ENCODE results near the gene RARRES1. TPM values are rescaled to one million over a fixed set of nuclear protein-coding genes. Genes with fewer than 3 reads are reported as not detected.

Gene RARRES1
- total and polyA plus RNA-seq, 2 experiments from 2014 or later: 1.2 to 1.7 TPM

DNA sequence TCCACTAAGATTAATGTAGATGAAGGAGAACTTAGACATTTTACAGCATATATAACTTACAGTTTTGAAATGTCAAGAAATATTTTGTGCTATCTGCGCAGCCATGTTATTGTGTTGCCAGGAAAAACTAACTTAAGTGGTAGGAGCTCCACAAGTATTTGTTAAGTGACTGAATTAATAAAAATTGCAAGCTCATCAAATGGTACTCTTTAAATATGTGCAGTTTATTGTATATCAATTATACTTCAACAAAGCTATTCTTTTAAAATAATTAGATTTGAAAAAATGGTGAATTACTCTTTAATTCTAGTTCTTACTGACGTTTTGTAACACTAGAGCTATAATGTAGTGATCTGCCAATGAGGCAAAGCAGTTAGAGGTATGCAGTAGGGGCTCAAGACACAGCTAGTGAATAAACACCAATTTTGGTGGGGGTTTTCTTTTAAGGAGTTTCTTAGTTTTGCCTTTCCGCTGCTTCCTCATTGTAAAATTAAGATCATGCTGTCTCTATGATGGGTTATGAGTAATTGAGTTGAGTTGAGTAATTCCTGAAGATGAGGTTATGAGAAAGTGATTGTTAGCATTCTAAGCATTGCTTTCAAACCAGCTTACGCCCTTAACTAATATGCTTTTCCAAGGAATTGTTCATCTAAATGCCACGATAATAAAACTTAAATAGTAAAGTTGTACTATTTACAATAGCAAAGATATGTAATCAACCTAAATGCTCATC, 48.9 kb downstream of the RARRES1 start:
- H3K9me3 ChIP-seq (ENCODE audit: low read depth): no peaks in the 10 kb centered on the region
- H3K9me2 ChIP-seq (ENCODE audit: insufficient read depth): no peaks in the 10 kb centered on the region
- H2AFZ ChIP-seq: no peak overlapping the region
- no peaks in the 10 kb centered on the region for H3K27me3 ChIP-seq (replicated peaks; ENCODE audit: insufficient read depth)
- H4K20me1 ChIP-seq (ENCODE audit: insufficient read depth): no peaks in the 10 kb centered on the region
- H3K4me3 ChIP-seq: 0 out of 2 replicates have a peak overlapping the region, but pooled peaks have one; percentile 17
- H3F3A ChIP-seq (ENCODE audit: insufficient read depth): peaks cover 23% of the 10 kb centered on the region
- 0 out of 2 replicates have a peak, but pooled peaks cover 6% of the 10 kb centered on the region for H3K36me3 ChIP-seq (ENCODE audit: low read depth)
- in situ Hi-C loops (cut with MboI): no loop called here
- DNase-seq: peak; percentile 86
- H3K4me2 ChIP-seq (ENCODE audit: unreplicated experiment): peak overlapping the region; percentile 75
- 22 to 27% methylated on average over 5 of the region's 5 CpGs for WGBS, 2 experiments (ENCODE audit: low coverage in 1 of 2, low lambda C conversion rate in 2 of 2, missing lambda C conversion rate in 2 of 2)
- H3K79me2 ChIP-seq (ENCODE audit: insufficient read depth): peaks cover 8% of the 10 kb centered on the region; the same call in 1 of the 2 replicates
- peak overlapping the region; percentile 48 for H3K9ac ChIP-seq
- peaks cover 38% of the 10 kb centered on the region for H3K4me1 ChIP-seq (ENCODE audit: insufficient read depth)
- peak overlapping the region; percentile 75 for H3K27ac ChIP-seq
- TF ChIP-seq EZH2phosphoT487 (IDR thresholded peaks at IDR 0.05; ENCODE audit: insufficient read depth, low read depth) (no peak), EZH2 (IDR thresholded peaks at IDR 0.05; ENCODE audit: insufficient read depth, poor library complexity, severe bottlenecking) (no peak)

DNA sequence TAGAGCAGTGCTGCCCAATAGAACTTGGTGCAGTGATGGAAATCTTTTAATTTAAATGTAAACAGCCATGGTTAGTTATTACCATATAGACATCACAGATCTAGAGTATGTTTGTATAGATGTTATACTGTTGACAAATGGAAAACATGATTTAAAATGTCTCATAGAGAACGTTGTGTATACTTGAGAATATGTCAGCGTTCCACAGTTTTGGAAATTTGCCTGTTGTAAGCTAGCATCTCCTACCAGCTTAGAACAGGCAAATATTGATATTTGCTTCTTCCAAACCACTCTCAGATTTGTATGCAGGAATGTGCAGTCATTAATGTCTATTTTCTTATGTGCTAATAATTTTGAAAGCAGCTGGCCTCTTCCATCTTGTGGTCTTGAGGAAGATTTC, 51.4 kb downstream of the RARRES1 start:
- peaks cover 38% of the 10 kb centered on the region for H3K4me1 ChIP-seq (ENCODE audit: insufficient read depth)
- H3K9me3 ChIP-seq (ENCODE audit: low read depth): no peaks in the 10 kb centered on the region
- H3K36me3 ChIP-seq (ENCODE audit: low read depth): 0 out of 2 replicates have a peak, but pooled peaks cover 6% of the 10 kb centered on the region
- H3K79me2 ChIP-seq (ENCODE audit: insufficient read depth): peaks cover 8% of the 10 kb centered on the region; the same call in 1 of the 2 replicates
- H3K4me3 ChIP-seq: no peak overlapping the region
- no peaks in the 10 kb centered on the region for H4K20me1 ChIP-seq (ENCODE audit: insufficient read depth)
- H3F3A ChIP-seq (ENCODE audit: insufficient read depth): peaks cover 23% of the 10 kb centered on the region
- H3K27me3 ChIP-seq (replicated peaks; ENCODE audit: insufficient read depth): no peaks in the 10 kb centered on the region
- WGBS, 2 experiments (ENCODE audit: low coverage in 1 of 2, low lambda C conversion rate in 2 of 2, missing lambda C conversion rate in 2 of 2): 74 to 81% methylated on average over 2 of the region's 2 CpGs
- TF ChIP-seq EZH2phosphoT487 (IDR thresholded peaks at IDR 0.05; ENCODE audit: insufficient read depth, low read depth): no peak
- TF ChIP-seq EZH2 (IDR thresholded peaks at IDR 0.05; ENCODE audit: insufficient read depth, poor library complexity, severe bottlenecking): no peak
- DNase-seq: no peak
- no peak overlapping the region for H3K9ac ChIP-seq
- no peak overlapping the region for H3K27ac ChIP-seq
- in situ Hi-C loops (cut with MboI): no loop called here
- H3K4me2 ChIP-seq (ENCODE audit: unreplicated experiment): no peak overlapping the region
- H3K9me2 ChIP-seq (ENCODE audit: insufficient read depth): no peaks in the 10 kb centered on the region
- H2AFZ ChIP-seq: no peak overlapping the region

DNA sequence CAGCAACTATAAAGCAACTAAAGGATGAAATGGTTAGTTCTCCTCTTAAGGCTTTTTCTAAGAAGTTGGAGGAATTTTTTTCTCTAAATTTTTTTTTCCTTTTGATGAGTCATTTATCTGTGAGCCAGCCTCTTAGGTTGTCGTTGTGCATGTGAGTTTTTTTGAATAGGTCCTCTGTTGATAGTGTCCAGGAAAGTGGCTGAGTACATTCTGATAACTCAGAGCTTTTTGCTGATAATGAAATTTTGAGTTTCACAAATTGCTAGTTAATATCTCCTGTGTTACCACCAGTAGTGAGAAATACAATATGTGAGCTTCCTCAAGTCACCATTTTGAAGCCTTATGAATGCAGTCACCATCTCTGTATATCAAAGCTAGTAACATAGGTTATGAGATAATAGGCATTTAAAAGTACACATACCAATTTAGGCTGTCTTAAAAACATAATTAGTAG, 52.7 kb downstream of the RARRES1 start:
- Histone ChIP-seq H3K4me3 (no peak overlapping the region), H3K4me2 (ENCODE audit: unreplicated experiment) (no peak overlapping the region), H4K20me1 (ENCODE audit: insufficient read depth) (no peaks in the 10 kb centered on the region), H3K27me3 (replicated peaks; ENCODE audit: insufficient read depth) (no peaks in the 10 kb centered on the region), H3K9me2 (ENCODE audit: insufficient read depth) (no peaks in the 10 kb centered on the region), H3K4me1 (ENCODE audit: insufficient read depth) (peaks cover 25% of the 10 kb centered on the region), H3K27ac (no peak overlapping the region), H3K9ac (no peak overlapping the region), H3K9me3 (ENCODE audit: low read depth) (no peaks in the 10 kb centered on the region), H2AFZ (no peak overlapping the region), H3K36me3 (ENCODE audit: low read depth) (peaks cover 6% of the 10 kb centered on the region; the same call in 1 of the 2 replicates), H3K79me2 (ENCODE audit: insufficient read depth) (peaks cover 8% of the 10 kb centered on the region; the same call in 1 of the 2 replicates), H3F3A (ENCODE audit: insufficient read depth) (peaks cover 14% of the 10 kb centered on the region)
- TF ChIP-seq EZH2phosphoT487 (IDR thresholded peaks at IDR 0.05; ENCODE audit: insufficient read depth, low read depth) (no peak), EZH2 (IDR thresholded peaks at IDR 0.05; ENCODE audit: insufficient read depth, poor library complexity, severe bottlenecking) (no peak)
- in situ Hi-C loops (cut with MboI): no loop called here
- WGBS, 2 experiments (ENCODE audit: low coverage in 1 of 2, low lambda C conversion rate in 2 of 2, missing lambda C conversion rate in 2 of 2): 5 to 6% methylated on average over 1 of the region's 1 CpG
- peak; percentile 60 for DNase-seq

DNA sequence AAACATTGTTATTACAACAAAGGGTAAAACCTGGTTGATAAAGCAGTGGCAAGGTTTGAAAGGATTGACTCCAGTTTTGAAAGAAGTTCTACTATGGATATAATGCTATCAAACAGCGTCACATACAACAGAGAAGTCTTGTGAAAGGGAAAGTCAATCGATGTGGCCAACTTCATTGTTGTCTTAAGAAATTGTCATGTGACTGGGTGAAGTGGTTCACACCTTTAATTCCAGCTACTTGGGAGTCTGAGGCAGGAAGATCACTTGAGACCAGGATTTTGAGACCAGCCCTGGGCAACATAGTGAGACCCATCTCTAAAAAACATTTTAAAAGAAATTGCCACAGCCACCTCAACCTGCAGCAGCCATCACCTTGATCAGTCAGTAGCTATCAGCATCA, 53.6 kb downstream of the RARRES1 start:
- H3K4me2 ChIP-seq (ENCODE audit: unreplicated experiment): no peak overlapping the region
- peaks cover 8% of the 10 kb centered on the region; the same call in 1 of the 2 replicates for H3K79me2 ChIP-seq (ENCODE audit: insufficient read depth)
- peaks cover 6% of the 10 kb centered on the region; the same call in 1 of the 2 replicates for H3K36me3 ChIP-seq (ENCODE audit: low read depth)
- H4K20me1 ChIP-seq (ENCODE audit: insufficient read depth): no peaks in the 10 kb centered on the region
- H3K27me3 ChIP-seq (replicated peaks; ENCODE audit: insufficient read depth): no peaks in the 10 kb centered on the region
- no peak for TF ChIP-seq EZH2phosphoT487 (IDR thresholded peaks at IDR 0.05; ENCODE audit: insufficient read depth, low read depth)
- TF ChIP-seq EZH2 (IDR thresholded peaks at IDR 0.05; ENCODE audit: insufficient read depth, poor library complexity, severe bottlenecking): no peak
- no peak overlapping the region for H3K9ac ChIP-seq
- no peak overlapping the region for H3K4me3 ChIP-seq
- peaks cover 6% of the 10 kb centered on the region for H3F3A ChIP-seq (ENCODE audit: insufficient read depth)
- in situ Hi-C loops (cut with MboI): no loop called here
- peaks cover 16% of the 10 kb centered on the region for H3K4me1 ChIP-seq (ENCODE audit: insufficient read depth)
- WGBS, 2 experiments (ENCODE audit: low coverage in 1 of 2, low lambda C conversion rate in 2 of 2, missing lambda C conversion rate in 2 of 2): 98% methylated on average over 2 of the region's 2 CpGs
- DNase-seq: no peak
- no peak overlapping the region for H2AFZ ChIP-seq
- no peak overlapping the region for H3K27ac ChIP-seq
- H3K9me2 ChIP-seq (ENCODE audit: insufficient read depth): no peaks in the 10 kb centered on the region
- no peaks in the 10 kb centered on the region for H3K9me3 ChIP-seq (ENCODE audit: low read depth)

Measured in GM23248 (cell line).